ENCODE data around the gene CDCA4.

Gene CDCA4

DNA sequence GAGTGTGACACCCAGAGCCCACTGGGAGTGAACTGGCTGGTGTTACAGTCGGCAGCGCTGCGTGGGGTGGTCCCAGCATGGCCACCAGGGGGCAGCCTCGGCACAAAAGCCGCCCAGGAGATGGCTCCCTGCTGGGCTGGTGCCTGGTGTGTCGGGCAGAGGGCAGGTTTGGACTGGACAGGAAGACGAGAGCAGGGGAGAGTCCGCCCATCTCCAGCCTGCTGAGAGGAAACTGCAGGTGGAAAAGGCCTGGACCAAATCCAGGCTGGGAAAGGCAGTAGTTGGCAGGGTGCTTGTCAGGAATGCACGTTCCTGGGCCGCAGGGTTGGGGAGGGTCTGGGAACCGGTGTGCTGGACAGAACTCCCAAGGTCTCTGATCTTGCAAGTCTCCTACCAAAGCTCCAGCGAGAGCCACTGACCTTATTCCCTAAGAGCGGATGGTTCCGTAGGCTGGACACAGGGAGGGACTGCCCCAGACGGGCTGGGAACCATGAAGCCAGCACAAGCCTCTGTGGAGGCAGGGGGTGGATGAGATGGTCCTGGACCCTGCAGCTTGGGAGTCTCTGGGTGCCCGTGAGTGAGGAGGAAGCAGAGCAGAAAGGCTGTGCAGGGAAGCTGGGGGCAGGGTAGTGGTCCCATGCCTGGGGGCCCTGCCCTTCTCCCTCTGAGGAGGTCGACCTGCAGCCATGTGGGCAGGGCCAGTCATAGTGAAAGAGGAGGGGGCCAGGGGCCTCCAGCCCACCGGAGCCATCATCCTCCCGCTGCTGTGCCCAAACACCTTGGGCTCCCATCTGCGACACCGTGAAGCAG is 44.5 kb downstream of the CDCA4 start:
- DNase-seq (ENCODE audit: low spot score) (peak; percentile 64), FAIRE-seq (peak; percentile 25)

DNA sequence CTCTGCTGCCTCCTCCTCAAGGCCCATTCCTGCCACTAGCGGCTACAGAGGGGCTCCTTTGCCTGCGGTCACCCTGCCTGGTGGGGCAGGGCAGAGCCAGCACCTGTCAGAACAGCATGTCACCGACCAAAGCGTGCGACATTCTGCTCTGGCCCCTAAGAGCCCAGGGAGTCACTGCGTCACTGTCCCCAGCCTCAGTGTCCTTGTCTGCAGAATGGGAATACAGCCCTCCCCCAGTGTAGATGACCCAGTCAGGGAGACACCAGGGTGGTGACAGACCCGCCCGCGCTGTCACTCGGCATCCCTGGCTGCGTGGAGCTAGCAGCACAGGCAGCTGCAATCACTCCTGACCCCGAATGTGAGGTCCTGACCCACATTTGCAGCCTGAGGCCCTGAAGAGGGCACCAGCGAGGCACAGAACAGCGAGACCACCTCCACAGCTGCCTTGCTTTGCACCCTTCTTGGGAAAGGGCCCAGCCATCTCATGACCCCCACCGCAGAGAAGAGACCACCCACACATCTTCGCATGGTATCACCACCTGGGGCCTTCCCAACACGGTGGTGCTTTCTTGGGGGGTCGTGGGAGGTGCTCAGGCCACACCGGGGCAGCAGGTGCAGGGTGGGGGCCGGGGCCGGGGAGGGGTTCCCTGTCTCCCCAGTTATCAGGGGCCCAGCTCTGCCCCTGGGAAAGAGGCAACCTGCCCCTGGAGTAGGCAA is 45.2 kb downstream of the CDCA4 start:
- FAIRE-seq (no peak), DNase-seq (ENCODE audit: low spot score) (no peak)

DNA sequence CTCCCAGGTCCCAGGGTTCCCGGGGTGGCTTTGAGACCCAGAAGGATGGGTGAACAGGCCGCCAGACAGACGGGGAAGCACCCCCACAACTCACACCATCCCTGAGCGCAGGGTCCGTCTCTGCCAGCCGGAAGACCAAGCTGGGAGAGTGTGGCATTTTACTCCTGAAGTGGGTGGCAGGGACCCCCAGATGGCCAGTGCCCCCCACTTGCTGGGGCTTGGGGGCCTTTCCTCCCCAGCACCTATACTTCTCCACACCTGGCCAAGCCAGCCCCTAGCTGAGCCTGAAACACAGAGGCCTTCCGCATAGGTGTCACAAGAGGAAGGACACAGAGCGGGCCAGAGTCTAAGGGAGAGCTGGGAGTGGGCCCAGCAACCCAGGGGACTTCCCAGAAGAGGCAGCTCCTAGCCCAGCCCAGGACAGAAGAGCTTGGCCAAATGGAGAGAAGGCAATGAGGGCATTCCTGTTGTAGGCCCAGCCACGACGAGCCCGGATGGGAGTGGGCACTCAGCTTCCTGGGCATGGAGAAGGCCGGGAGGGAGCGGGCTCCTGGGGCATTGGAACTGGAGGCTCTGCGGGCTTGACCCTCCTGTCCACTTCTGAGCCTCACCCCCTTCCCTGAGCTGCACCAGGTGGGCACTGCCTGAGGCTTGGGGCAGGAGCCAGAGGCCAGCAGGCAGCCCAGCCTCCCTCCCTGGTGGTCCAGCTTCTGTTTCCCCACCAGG is 46.1 kb downstream of the CDCA4 start:
- DNase-seq (ENCODE audit: low spot score) (no peak), FAIRE-seq (no peak)

DNA sequence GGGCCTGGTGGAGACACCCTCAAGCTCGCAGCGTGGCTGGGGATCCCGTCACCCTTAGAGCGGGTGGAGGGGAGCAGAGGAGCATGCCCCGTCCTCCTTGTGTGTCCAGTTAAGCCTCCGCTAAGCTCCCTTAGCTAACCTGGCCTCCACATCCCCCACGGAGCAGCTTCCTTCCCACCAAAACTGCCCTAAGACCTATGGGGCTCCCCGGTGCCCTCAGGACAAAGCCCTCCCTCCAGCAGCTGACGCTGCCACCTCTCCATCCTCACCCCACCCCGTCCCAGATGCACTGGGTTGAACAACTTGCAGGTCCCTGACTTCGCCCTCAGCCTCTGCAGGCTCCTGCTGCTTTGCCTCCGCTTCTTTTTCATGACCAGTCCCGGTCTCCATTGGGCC is 46.7 kb downstream of the CDCA4 start:
- no peak for FAIRE-seq
- no peak for DNase-seq (ENCODE audit: low spot score)

DNA sequence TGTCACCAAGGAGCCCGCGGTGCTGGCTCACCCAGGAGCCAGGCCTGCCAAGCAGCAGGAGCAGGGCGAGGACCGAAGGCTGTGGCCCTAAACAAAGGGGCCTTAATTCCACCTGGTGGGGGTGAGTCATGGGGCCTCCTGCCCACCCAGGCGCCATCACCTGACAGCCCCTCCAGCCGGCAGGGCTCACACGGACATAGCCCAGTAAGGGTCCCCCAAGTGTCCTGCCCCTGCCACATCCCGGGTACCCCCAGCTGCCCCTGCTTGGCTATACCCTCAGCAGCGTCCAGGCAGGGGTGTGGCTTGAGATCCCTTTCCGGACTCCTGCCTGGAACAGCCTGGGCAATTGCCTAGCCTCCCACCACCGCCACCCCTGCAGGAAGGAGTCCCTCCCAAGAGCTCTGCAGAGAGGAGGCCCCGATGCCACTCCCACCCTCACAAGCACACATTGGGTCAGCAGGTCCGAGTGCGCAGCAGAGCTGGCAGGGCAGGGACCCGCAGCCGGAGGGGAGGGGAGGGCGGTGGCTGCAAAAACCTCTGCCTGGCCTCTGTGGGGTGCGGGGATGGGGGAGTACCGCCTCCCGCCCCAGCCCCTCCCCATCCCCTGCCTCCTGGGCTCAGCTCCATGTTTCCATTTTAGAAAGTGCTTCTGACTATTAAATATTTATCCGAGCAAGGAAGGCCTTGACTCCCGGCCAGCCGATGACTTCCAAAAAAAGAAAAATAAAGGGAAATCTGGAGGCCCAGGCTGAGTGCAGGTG is 47.3 kb downstream of the CDCA4 start:
- FAIRE-seq (no peak), DNase-seq (ENCODE audit: low spot score) (peak; percentile 65)

DNA sequence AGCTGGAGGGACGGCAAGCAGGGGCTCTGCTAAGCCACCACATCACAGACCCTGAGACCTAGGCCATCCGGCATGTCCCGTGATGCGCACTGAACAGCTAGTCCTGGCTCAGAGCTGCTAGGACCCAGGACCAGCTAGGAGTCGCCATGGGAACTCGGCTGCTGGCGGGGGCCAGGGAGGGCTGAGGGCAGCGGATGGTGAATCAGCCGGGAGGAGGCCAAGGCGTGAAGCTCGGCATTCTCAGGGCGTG is 47.8 kb downstream of the CDCA4 start:
- FAIRE-seq = peak; percentile 80
- DNase-seq (ENCODE audit: low spot score) = peak; percentile 88

DNA sequence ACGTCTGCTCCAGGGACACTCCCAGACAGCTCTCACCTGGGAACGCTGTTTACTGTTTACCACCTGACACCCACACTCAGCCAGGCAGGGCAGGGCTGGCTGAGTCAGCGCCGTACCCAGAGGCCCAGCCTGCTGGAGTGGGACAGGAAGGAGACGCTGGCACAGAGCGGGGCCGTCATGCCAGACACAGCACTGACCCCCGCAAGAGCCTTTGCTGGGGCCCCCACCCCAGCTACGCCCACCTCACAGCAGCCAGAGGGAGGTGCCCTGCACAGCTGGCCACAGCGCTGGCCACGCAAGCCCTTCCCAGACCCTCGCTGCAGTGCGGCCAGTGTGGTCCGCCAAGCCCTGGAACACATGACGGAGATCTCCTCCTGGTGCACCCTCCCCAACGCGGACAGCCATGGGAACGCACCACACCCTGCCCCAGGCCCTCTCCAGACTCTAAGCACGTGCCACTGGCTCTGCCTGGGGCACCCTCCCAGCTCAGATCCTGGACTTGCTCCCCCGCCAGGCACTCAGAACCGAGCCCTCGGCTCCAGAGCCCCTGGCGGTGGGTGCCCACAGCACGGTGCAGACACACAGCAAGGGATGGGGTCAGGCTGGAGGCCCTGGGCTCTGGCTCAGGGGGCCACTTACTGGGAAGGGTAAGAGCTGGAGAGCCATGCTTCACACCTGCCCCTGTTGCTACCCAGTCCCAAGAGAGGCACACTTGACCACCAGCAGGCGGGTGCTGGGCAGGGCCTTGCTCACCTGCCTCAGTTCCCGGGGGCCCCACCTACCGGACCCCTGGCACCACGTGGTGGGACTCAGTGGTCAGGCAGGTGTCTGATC is 48.4 kb downstream of the CDCA4 start:
- DNase-seq (ENCODE audit: low spot score) (peak; percentile 58), FAIRE-seq (no peak)

DNA sequence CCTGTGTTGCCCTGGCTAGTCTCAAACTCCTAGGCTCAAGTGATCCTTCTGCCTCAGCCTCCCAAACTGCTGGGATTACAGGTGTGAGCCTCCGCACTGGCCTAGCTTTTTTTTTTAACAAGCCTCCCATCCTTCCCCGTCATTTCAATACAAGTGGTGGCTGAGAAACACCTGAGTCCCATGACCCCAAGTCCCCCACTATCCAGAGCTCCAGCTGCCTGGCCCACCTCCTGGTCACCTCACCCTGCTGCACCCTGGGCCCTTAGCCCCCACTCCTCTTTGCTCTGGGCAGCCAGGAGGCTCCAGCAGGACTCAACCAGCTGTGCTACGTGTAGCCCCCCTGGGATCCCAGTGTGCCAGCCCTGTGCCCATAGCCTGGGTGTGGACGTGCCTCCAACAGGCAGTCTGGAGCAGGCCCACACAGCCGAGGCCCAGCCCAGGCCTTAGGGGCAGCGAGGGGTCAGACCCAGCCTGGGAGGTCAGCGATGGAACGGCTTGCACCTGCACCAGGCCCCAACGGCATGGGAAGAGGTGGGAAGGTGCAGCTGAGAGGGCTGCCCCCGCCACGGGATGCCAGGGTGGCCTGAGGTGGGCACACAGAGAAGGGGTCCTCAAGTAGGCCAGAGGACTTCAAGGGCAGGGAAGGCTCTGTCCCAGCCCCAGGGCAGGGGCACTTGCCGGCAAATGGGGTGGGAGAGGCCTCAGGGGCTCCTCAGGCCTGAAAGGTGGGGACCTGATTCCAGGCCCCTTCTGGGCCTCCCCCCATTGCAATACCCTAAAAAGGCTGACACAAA is 49.2 kb downstream of the CDCA4 start:
- FAIRE-seq (no peak), DNase-seq (ENCODE audit: low spot score) (no peak)

DNA sequence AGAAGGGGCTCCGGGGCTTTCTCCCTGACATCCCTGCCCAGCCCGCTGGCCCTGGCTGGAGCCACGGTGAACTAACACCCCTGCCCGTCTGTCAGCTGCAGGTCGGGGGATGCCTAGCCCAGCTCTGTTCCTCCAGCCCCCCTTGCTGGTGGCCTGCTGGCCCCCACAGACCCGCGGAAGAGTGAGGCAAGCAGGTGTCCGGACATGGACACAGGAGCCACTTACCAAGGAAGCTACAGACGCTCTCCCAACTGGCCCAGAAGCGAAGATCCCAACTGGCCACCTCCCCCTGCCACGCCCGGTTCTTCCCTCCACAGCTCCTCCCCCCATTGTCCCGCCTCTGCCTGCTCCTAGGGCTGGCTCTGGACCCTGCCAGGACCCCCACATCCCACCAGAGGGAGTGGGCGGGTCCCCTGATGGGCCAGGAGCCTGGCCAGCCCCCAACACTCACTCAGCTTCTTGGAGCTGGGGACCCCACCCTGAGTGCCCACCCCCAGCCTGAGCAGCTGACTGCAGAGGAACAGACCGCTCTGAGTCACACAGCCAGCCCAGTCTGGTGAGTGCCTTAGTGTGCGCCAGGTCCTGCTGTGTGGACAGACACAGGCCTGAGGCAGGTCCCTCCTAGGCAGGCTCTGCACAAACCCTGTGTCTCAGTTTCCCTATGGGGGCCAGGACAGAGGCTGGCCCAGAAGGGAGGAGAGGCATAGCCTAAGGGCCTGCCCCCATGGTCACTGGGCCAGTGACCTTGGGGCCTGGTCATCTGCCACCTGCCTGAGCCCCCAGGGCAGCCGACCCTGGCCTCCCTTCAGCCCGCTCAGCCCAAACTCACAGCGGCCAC is 50.4 kb downstream of the CDCA4 start:
- FAIRE-seq (no peak), DNase-seq (ENCODE audit: low spot score) (peak; percentile 63)

DNA sequence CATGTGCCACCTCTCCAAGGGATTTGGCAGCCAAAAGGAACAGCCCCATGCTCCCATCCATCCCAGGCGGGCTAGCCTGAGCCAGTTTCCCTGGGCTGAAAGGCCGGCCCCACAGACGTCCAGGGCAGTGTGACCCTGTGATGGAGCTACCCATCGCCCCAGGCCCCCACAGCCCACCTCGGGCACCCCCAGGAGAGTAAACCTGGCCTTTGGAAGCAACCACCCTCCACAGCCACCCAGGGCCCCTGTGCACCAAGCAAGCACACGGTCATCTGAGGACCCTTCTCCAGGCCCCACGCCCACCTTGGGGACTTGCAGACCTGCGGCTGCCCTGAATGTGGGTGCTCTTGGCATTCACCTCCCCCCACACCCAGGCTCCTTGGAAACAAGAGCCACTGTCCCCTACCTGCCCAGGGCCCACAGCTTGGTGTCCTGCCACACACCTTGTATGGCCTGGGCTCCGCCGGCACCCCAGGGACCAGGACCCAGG is 51.1 kb downstream of the CDCA4 start:
- FAIRE-seq (no peak), DNase-seq (ENCODE audit: low spot score) (no peak)

DNA sequence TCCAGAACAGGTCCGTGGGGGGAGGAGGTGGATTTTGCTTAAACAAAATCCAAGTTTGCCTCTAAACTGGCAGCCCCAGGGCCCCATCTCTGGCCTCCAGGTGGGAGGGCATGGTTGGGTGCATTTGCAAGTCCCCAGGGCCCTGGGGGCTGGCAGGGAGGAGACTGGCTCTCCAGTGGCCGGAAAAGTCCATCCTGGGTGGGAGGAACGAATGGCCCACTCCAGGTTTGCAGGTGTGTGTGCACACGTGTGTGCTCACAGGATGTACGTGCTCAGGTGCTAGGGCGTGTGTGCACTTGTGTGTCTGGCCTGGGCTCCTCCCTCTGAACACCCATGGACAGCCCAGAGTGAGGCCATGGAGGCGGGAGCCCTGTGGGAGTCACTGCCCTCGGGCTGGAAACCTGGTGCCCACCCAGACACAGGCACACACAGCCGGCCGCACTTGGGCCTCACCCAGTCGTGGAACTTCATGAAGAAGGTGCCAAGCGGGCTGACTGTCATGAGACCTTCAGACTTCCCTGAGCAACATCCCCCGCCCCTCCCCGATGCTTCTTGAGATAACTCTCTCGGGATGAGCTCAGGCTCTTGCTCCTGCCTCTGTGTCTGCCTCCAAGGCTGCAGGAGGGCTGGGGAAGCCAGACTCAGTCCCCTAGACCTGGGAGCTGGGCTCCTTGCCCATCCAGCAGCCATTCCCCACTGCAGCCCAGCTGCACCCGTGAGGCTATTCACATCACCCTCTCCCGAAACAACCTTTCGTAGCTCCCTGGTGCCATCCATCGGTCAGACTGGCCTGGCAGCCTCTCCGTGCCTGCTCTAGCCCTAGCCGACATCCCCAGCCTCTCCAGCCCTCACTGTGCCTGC is 52.1 kb downstream of the CDCA4 start:
- no peak for FAIRE-seq
- no peak for DNase-seq (ENCODE audit: low spot score)

DNA sequence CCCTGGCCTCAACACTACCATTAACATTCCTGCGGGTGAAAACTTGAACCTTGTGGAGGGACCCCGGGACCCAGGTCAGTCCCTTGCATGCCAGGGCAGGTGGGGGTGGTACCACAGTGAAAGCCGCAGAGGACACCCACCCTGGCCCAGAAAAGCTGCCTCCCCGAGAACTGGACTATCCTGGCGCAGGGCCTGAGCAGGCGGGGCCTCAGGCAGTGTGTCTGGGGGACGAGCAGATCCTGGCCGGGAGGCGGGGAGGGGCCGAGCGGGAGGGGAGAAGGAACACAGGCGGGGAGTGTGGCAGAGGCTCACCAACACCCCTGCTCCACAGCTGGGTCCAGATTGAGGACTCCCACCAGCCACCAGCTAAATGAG is 52.7 kb downstream of the CDCA4 start:
- DNase-seq (ENCODE audit: low spot score) (no peak), FAIRE-seq (no peak)

DNA sequence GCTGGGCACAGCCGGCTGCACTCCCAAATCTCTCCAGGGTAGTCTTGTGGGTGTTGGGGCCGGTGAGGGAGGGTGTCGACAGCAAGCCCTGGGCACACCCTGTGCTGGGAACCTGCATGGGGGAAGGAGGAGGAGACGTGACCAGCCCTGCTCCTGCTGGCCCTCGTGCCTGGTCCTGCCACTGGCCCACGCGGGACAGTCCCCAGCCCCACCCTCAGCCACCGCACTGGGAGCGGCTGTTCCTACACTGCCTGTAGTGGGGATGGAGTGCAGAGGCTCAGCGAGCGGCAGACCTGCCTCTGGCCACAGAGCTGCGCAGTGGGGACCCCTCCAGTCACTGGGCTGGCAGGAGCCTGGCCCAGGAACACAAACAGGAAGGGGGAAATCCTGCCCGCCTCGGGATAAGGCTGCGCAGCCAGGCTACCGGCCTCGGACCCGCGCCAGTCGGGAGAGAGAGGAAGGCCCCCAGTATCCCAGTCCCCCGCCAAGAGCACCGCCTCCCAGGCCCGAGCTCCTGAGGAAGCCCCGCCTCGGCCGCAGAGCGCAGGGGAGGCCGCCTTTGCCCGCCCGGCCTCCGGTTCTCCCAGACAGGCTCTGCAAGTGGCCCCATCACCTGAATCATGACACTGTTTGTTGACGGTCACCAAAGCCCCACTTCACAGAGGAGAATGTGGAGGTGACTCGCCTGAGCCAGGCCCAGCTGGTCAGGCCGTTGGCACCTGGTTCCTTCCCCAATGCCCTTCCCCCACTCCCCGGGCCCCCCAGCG is 53.3 kb downstream of the CDCA4 start:
- FAIRE-seq (no peak), DNase-seq (ENCODE audit: low spot score) (no peak)

DNA sequence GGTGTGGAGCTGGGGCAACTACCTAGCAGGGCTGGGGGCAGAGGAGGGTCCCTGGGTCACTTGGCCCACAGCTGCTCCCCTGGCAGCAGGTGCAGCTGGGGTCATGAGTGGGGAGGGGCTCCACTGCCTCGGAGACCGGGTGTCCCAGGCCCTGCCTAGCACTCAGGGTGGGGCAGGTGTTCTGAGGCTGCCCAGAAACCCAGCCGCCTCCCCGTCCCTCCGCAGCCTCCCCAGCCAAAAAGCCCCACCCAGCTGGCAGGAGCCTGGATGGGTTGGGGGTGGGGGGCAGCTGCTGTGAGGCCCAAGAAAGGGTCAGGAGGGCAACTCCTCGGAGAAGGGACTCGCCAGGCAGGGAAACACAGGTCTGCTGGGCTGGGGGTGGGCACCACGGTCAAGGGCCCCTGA is 53.9 kb downstream of the CDCA4 start:
- FAIRE-seq = no peak

DNA sequence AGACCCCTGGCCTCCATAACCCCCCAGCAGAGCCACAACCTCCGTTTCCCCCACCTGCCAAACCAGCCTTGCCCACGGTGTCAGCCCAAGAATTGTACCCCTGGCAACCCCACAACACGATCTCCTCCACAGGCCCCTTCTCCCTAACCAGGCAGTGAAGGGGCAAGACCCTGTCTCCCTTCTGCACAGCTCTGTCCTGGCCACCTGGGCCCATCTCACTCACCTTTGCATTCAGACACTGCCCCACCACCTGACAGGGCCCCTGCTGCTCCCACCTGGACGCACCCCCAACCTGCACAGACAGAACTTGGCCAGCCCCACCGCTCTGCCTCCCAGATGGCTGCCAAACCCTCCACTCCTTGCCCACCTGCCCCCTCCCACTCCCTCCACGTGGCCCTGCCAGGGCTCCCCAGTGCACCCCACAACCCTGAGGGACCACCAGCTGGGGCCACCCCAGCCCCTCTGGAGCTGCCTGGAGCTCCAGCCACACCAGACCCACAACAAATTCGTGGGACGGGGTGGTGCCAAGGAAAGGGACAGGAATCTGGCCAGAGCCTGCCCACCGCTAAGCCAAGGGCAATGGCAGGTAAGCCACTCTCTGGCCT is 54.5 kb downstream of the CDCA4 start:
- FAIRE-seq = no peak
- no peak for DNase-seq (ENCODE audit: low spot score)

More for the DNA sequence above, 53.9 kb downstream of the CDCA4 start:
- no peak for DNase-seq (ENCODE audit: low spot score)

DNA sequence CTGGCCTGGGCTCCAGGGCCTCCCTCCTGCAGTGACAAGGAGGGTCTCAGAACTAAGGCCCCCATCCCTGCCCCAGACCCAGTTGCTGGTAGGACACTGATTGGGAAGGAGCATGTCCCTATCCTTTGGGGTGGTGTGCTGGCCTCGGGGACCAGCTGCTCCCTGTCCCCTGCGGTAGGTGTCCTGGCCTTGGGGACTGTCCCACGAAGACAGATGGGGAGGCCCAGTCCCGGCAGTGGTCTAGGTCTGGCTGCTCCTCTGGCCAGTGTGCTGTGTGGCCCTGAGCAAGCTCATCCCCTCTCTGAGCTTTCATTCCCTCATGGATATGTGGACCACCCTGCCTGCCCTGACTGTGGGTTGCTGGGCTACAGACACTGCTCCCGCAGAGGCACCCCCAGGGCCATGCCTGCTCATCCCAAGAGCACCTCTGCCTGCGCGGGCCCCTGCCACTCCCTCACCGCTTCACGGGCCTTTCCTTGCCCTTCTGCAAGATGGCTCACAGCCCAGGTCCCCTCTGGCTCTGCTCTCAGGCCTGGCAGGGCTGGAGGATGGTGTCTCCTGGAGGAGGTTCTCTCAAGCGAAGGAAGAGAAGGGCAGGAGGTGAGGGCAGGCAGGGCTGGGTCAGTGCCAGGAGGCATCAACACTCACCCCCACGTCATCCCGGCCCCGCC is 55.2 kb downstream of the CDCA4 start:
- no peak for FAIRE-seq
- no peak for DNase-seq (ENCODE audit: low spot score)
